Activated CD8-positive, alpha-beta memory T cell treated with anti-CD3 and anti-CD28 coated beads, Interleukin-2, amount 50 U/mL, for 24 hours (primary cell): ENCODE data around the gene EIF4E.
"Not testable (repeated sequence)": the region's sequence is repeated elsewhere in the genome, so short reads cannot be mapped to it uniquely, and the experiment has no call there.

Experiments used
- DNase-seq: peaks from one replicate; pipeline ENCODE4 v3.0.0-alpha.2; 2020; ENCODE audit errors: extremely low read depth

EIF4E gene

GRCh38 chr4:98928505-98929340, at the start of gene EIF4E:
TSS of gene EIF4E (minus strand) at chr4:98929133. CDS start at chr4:98929112, 21 bp downstream.
- peak; percentile 97 for DNase-seq

GRCh38 chr4:98977557-98977956, 48.6 kb upstream of the EIF4E start:
- DNase-seq = no peak

GRCh38 chr4:98976716-98977115, 47.8 kb upstream of the EIF4E start:
- DNase-seq = no peak

GRCh38 chr4:98969878-98970785, 41.2 kb upstream of the EIF4E start:
- DNase-seq = no peak

GRCh38 chr4:98967786-98968329, 38.9 kb upstream of the EIF4E start:
- DNase-seq = no peak

GRCh38 chr4:98966926-98967325, 38.0 kb upstream of the EIF4E start:
- DNase-seq = no peak

GRCh38 chr4:98963538-98964433, 34.9 kb upstream of the EIF4E start:
- no peak for DNase-seq

GRCh38 chr4:98961770-98962169, 32.8 kb upstream of the EIF4E start:
- no peak for DNase-seq

GRCh38 chr4:98959411-98959810, 30.5 kb upstream of the EIF4E start:
- DNase-seq = no peak

GRCh38 chr4:98958065-98958464, 29.1 kb upstream of the EIF4E start:
- DNase-seq = no peak

- no peak for DNase-seq
These were observed 26.3 kb upstream of the EIF4E start for GRCh38 chr4:98955229-98955628.

GRCh38 chr4:98951710-98952109, 22.8 kb upstream of the EIF4E start:
- DNase-seq = no peak

- DNase-seq = no peak
These were observed 22.0 kb upstream of the EIF4E start for GRCh38 chr4:98950925-98951324.

GRCh38 chr4:98946359-98946758, 17.4 kb upstream of the EIF4E start:
- DNase-seq = no peak

- DNase-seq = no peak
These were observed 16.4 kb upstream of the EIF4E start for GRCh38 chr4:98945297-98945850.

GRCh38 chr4:98939892-98940298, 11.0 kb upstream of the EIF4E start:
- no peak for DNase-seq

GRCh38 chr4:98939438-98939837, 10.5 kb upstream of the EIF4E start:
- no peak for DNase-seq

GRCh38 chr4:98937986-98938720, 9.2 kb upstream of the EIF4E start:
- no peak for DNase-seq

- DNase-seq = no peak
These were observed 6.7 kb upstream of the EIF4E start for GRCh38 chr4:98935633-98936032.

- DNase-seq = not testable (repeated sequence)
These were observed 5.9 kb upstream of the EIF4E start for GRCh38 chr4:98934851-98935250.
